IMR-90 (cell line): Measurements from ENCODE around the gene KAZN. TPM values are rescaled to one million over a fixed set of nuclear protein-coding genes. Genes with fewer than 3 reads are reported as not detected.

ENCODE experiments used
- ATAC-seq: fragments of 200-7000 bp; cut with Tn5 transposase; 2 replicates; pipeline ENCODE4 v1.9.1; 2020; ENCODE audit warnings: low read depth, mild to moderate bottlenecking, moderate library complexity
- BruUV-seq: library from RNA; stranded (reverse); fragments of 400-500 nt; replicated peaks from 2 replicates; lab custom pipeline; 2021; lab: Mats Ljungman, UMichigan
- CTCF ChIA-PET: fragments of 300-600 bp; formaldehyde crosslinking; extraction: SDS; loops from one replicate; lab custom pipeline; 2021; ENCODE audit warnings: antibody characterized with exemption; lab: Yijun Ruan, JAX
- POLR2A ChIA-PET: fragments of 300-600 bp; sonication (Branson Sonifier 250); formaldehyde crosslinking; loops from one replicate; lab custom pipeline; 2022; ENCODE audit warnings: antibody characterized with exemption; ENCODE audit not compliant: unreplicated experiment; lab: Charles Lee
- DNase-seq: peaks from one replicate; pipeline ENCODE4 v3.0.0; 2013
- H2AFZ ChIP-seq: replicated peaks from 2 replicates; pipeline ENCODE3; 2013; ENCODE audit warnings: low read length, mild to moderate bottlenecking; ENCODE audit not compliant: poor library complexity
- H2AK5ac ChIP-seq: 2 replicates; pipeline ENCODE4 v1.6.1; 2013; ENCODE audit warnings: low read depth, low read length, inconsistent platforms
- H2AK9ac ChIP-seq: replicated peaks from 2 replicates; pipeline ENCODE3; 2013; ENCODE audit warnings: mild to moderate bottlenecking, low read depth, low read length, moderate library complexity; ENCODE audit not compliant: poor library complexity
- H2BK120ac ChIP-seq: 2 replicates; pipeline ENCODE4 v1.6.1; 2013; ENCODE audit warnings: low read depth, low read length, inconsistent platforms
- H2BK15ac ChIP-seq: 3 replicates; pipeline ENCODE4 v1.6.1; 2013; ENCODE audit warnings: low read depth, low read length, inconsistent platforms
- H2BK20ac ChIP-seq: 2 replicates; pipeline ENCODE4 v1.6.1; 2013; ENCODE audit warnings: low read depth, mild to moderate bottlenecking, inconsistent platforms, low read length, moderate library complexity
- H2BK5ac ChIP-seq: 2 replicates; pipeline ENCODE4 v1.6.1; 2013; ENCODE audit warnings: mild to moderate bottlenecking, low read depth, low read length, inconsistent platforms; ENCODE audit not compliant: poor library complexity, severe bottlenecking
- H3K14ac ChIP-seq: replicated peaks from 2 replicates; pipeline ENCODE4 v1.6.1; 2013; ENCODE audit warnings: low read depth, low read length, inconsistent platforms
- H3K18ac ChIP-seq: 2 replicates; pipeline ENCODE4 v1.6.1; 2013; ENCODE audit warnings: low read depth, low read length, control low read depth
- H3K23ac ChIP-seq: 2 replicates; pipeline ENCODE4 v1.6.1; 2013; ENCODE audit warnings: low read depth, low read length, inconsistent platforms
- H3K27ac ChIP-seq: 2 replicates; pipeline ENCODE4 v1.5.1; 2013; ENCODE audit warnings: mild to moderate bottlenecking, control low read depth, low read length; ENCODE audit not compliant: insufficient read depth
- H3K27me3 ChIP-seq: 2 replicates; pipeline ENCODE4 v1.6.1; 2013; ENCODE audit warnings: low read length; ENCODE audit not compliant: control insufficient read depth, insufficient read depth
- H3K36me3 ChIP-seq: 2 replicates; pipeline ENCODE4 v1.6.1; 2013; ENCODE audit warnings: low read length, mixed read lengths; ENCODE audit not compliant: control insufficient read depth, insufficient read depth
- H3K4ac ChIP-seq: 2 replicates; pipeline ENCODE4 v1.6.1; 2013; ENCODE audit warnings: low read depth, low read length, inconsistent platforms
- H3K4me1 ChIP-seq: 2 replicates; pipeline ENCODE4 v1.6.1; 2013; ENCODE audit warnings: low read length, mixed read lengths; ENCODE audit not compliant: control insufficient read depth, insufficient read depth
- H3K4me2 ChIP-seq: 2 replicates; pipeline ENCODE4 v1.6.1; 2013; ENCODE audit warnings: low read depth, mild to moderate bottlenecking, control low read depth, low read length, moderate library complexity
- H3K4me3 ChIP-seq: 2 replicates; pipeline ENCODE4 v1.5.1; 2013; ENCODE audit warnings: low read depth, mild to moderate bottlenecking, control low read depth, low read length, moderate library complexity; ENCODE audit not compliant: insufficient read depth
- H3K56ac ChIP-seq: 2 replicates; pipeline ENCODE4 v1.6.1; 2013; ENCODE audit warnings: low read length, inconsistent platforms; ENCODE audit not compliant: insufficient read depth; ENCODE audit errors: extremely low read depth
- H3K79me1 ChIP-seq, 2 experiments: 2 replicates each; pipeline ENCODE4 v1.6.1; 2013; ENCODE audit warnings: low read length in 2 of 2, inconsistent platforms in 1 of 2, low read depth in 1 of 2
- H3K9ac ChIP-seq: 2 replicates; pipeline ENCODE4 v1.6.1; 2013; ENCODE audit warnings: low read depth, low read length, control low read depth
- H3K9me1 ChIP-seq: 2 replicates; pipeline ENCODE4 v1.6.1; 2013; ENCODE audit warnings: low read length, inconsistent platforms; ENCODE audit not compliant: insufficient read depth
- H3K9me3 ChIP-seq: 2 replicates; pipeline ENCODE4 v1.6.1; 2013; ENCODE audit warnings: low read length; ENCODE audit not compliant: control insufficient read depth, insufficient read depth
- H4K20me1 ChIP-seq: 2 replicates; pipeline ENCODE4 v1.6.1; 2013; ENCODE audit warnings: low read length, inconsistent platforms; ENCODE audit not compliant: insufficient read depth
- H4K5ac ChIP-seq: 2 replicates; pipeline ENCODE4 v1.6.1; 2013; ENCODE audit warnings: mild to moderate bottlenecking, low read depth, low read length, control low read depth
- H4K8ac ChIP-seq, 2 experiments: 2 replicates each; pipeline ENCODE4 v1.6.1; 2013; ENCODE audit warnings: low read depth in 2 of 2, low read length in 2 of 2, control low read depth in 1 of 2, inconsistent platforms in 1 of 2
- H4K91ac ChIP-seq: 2 replicates; pipeline ENCODE4 v1.6.1; 2013; ENCODE audit warnings: low read depth, low read length, inconsistent platforms; ENCODE audit not compliant: insufficient read depth
- BHLHE40 ChIP-seq: fragments of 150-350 bp; IDR thresholded peaks from 2 replicates; pipeline ENCODE4 v1.6.1; 2016; ENCODE audit warnings: mild to moderate bottlenecking, low read depth, low read length
- CHD1 ChIP-seq: IDR thresholded peaks from 2 replicates; pipeline ENCODE4 v1.6.1; 2012; ENCODE audit warnings: low read depth, low read length, improper control_type of control experiment
- MAFK ChIP-seq: IDR thresholded peaks from 2 replicates; pipeline ENCODE4 v1.6.1; 2012; ENCODE audit warnings: low read depth, low read length, improper control_type of control experiment
- MXI1 ChIP-seq: IDR thresholded peaks from 2 replicates; pipeline ENCODE4 v1.6.1; 2012; ENCODE audit warnings: low read depth, mild to moderate bottlenecking, low read length, moderate library complexity, borderline replicate concordance
- WGBS, 2 experiments: methylation state at CpG; one replicate each; pipeline versions ENCODE4 v1.1.5 to v1.1.7; 2013; ENCODE audit warnings: missing lambda C conversion rate in 2 of 2; ENCODE audit not compliant: insufficient read length in 1 of 2; ENCODE audit errors: extremely low coverage in 2 of 2; 5-methylcytosine and 5-hydroxymethylcytosine counted together
- dilution Hi-C: fragments of 300-500 bp; cut with HindIII; formaldehyde crosslinking; loops from one replicate; pipeline ENCODE4 v1.14.3; 2018; ENCODE audit warnings: low sequenced_read_pairs; ENCODE audit not compliant: unreplicated experiment
- in situ Hi-C: fragments of 300-500 bp; cut with MboI; formaldehyde crosslinking; loops from 3 replicates; pipeline ENCODE4 v1.14.3; 2019; ENCODE audit warnings: low sequenced_read_pairs, inconsistent platforms, mixed read lengths
- intact Hi-C: fragments of 100-400 bp; cut with micrococcal nuclease; formaldehyde crosslinking; loops from 2 replicates; pipeline ENCODE4 v1.10.0; 2022
- polyA plus RNA-seq, 3 experiments: library from polyadenylated mRNA; depleted of rRNA; stranded (reverse); fragments of >200 nt; gene quantifications; 2 replicates each; pipeline ENCODE4 v1.2.3, GENCODE V29; 2012; ENCODE audit warnings: low replicate concordance in 1 of 3
- total RNA-seq: library from RNA; depleted of rRNA; stranded (reverse); fragments of >200 nt; gene quantifications from 2 replicates; pipeline ENCODE4 v1.2.3, GENCODE V29; 2012
- TF ChIP-seq, protein P1 (sequence below): fragments of 150-350 bp; IDR thresholded peaks from 2 replicates; pipeline ENCODE4 v1.6.1; 2017; ENCODE audit warnings: mild to moderate bottlenecking, antibody characterized with exemption, low read length, low read depth

KAZN gene
- total and polyA plus RNA-seq, 2 of the 4 experiments (the other 2 are of a cell fraction), result 5.2 to 10.5 TPM

DNA sequence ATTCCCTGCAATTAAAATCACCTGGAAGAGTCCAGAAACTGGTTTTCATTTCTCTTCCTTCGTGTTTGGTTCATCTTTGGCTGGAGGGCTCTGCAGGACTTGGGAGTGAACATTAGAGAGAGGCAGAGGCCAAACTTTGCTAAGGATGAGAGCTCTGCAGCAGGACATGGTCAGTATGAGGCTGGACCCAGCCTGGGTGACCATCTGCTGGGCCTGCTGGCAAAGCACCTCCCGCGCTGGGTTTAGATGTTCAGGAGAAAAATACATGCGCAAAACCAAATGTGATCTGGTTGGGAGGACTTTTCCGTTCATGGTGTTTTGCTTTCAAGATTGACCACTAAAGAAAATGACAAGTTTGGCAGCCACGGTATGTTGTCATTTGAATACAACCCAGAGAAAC lies 15.9 kb downstream of the KAZN start:
- TF ChIP-seq, protein P1, sequence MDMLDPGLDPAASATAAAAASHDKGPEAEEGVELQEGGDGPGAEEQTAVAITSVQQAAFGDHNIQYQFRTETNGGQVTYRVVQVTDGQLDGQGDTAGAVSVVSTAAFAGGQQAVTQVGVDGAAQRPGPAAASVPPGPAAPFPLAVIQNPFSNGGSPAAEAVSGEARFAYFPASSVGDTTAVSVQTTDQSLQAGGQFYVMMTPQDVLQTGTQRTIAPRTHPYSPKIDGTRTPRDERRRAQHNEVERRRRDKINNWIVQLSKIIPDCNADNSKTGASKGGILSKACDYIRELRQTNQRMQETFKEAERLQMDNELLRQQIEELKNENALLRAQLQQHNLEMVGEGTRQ, result no peak
- TF ChIP-seq BHLHE40 (no peak), MAFK (no peak), CHD1 (no peak), MXI1 (no peak)
- POLR2A ChIA-PET, result no interaction called here
- Histone ChIP-seq H3K9ac (no peak overlapping the region), H3K79me1 (no peaks in the 10 kb centered on the region), H2AK5ac (no peak overlapping the region), H2AFZ (no peak overlapping the region), H3K4me3 (no peak overlapping the region), H3K9me1 (no peaks in the 10 kb centered on the region), H4K20me1 (no peaks in the 10 kb centered on the region), H2BK120ac (no peak overlapping the region), H4K91ac (no peak overlapping the region), H3K23ac (no peak overlapping the region), H3K4ac (no peak overlapping the region), H3K56ac (no peak overlapping the region), H3K9me3 (peaks cover 6% of the 10 kb centered on the region; the same call in 1 of the 2 replicates), H3K27ac (no peak overlapping the region), H3K14ac (no peak overlapping the region), H2BK20ac (no peak overlapping the region), H4K8ac (no peak overlapping the region), H3K4me2 (no peak overlapping the region), H3K36me3 (no peaks in the 10 kb centered on the region), H2AK9ac (no peak overlapping the region), H4K5ac (no peak overlapping the region), H3K18ac (no peak overlapping the region), H3K4me1 (no peaks in the 10 kb centered on the region), H3K27me3 (no peaks in the 10 kb centered on the region), H2BK15ac (no peak overlapping the region), H2BK5ac (no peak overlapping the region)
- no peak for DNase-seq
- 76% methylated on average over 5 of the region's 6 CpGs; no CpG with 5 or more reads in 1 of the 2 experiments for whole genome bisulfite sequencing, 2 experiments
- intact Hi-C loops, result no loop called here
- no peak for ATAC-seq
- no TSS peak for BruUV-seq
- dilution Hi-C loops, result no loop called here
- CTCF ChIA-PET, result no interaction called here
- in situ Hi-C loops, result no loop called here
